Gastrocnemius medialis (tissue), 4 donors: ENCODE data around the gene KIF1A. TPM values are rescaled to one million over a fixed set of nuclear protein-coding genes. Genes with fewer than 3 reads are reported as not detected.

Source experiments
- ATAC-seq, 2 donors: fragments of 150-250 bp; one replicate each; pipeline ENCODE4 v1.9.1; 2016
- DNase-seq, 2 donors: peaks; one replicate each; pipeline ENCODE4 v3.0.0-alpha.2; 2019
- H3K27ac ChIP-seq, 4 donors: fragments of 200-600 bp; sonication (generic); 1 replicate in 1 of 4; 2 replicates in 3 of 4; pipeline ENCODE4 v1.5.1; 2016 to 2018; ENCODE audit warnings: mild to moderate bottlenecking in 2 of 4, moderate library complexity in 1 of 4
- H3K27me3 ChIP-seq, 3 donors: fragments of 200-600 bp; sonication (generic) in 2 of 3; 1 replicate in 1 of 3; 2 replicates in 2 of 3; pipeline versions ENCODE4 v1.5.1 to v1.6.0; 2016 to 2019; ENCODE audit warnings: mild to moderate bottlenecking in 1 of 3, moderate library complexity in 1 of 3
- H3K36me3 ChIP-seq, 2 donors: fragments of 200-600 bp; sonication (generic) in 1 of 2; one replicate each; pipeline ENCODE4 v1.5.1; 2017 to 2018
- H3K4me1 ChIP-seq, 2 donors: fragments of 200-600 bp; sonication (generic) in 1 of 2; one replicate each; pipeline ENCODE4 v1.5.1; 2016 to 2017; ENCODE audit warnings: mild to moderate bottlenecking in 2 of 2
- H3K4me3 ChIP-seq, 4 donors: fragments of 200-600 bp; sonication (generic) in 3 of 4; 1 replicate in 1 of 4; 2 replicates in 3 of 4; pipeline ENCODE4 v1.5.1; 2016 to 2019; ENCODE audit warnings: mild to moderate bottlenecking in 2 of 4
- H3K9me3 ChIP-seq, 3 donors: fragments of 200-600 bp; sonication (generic) in 2 of 3; 1 replicate in 1 of 3; 2 replicates in 2 of 3; pipeline ENCODE4 v1.5.1; 2016 to 2019
- CTCF ChIP-seq, 5 experiments: fragments of 450-650 bp in 3 of 5; fragments of 200-600 bp in 2 of 5; sonication (generic) in 2 of 5; IDR thresholded peaks in 4 of 5; conservative IDR thresholded peaks in 1 of 5; 1 replicate in 4 of 5; 2 replicates in 1 of 5; pipeline ENCODE4 v1.5.1; 2016 to 2019; ENCODE audit warnings: antibody characterized with exemption in 5 of 5, mild to moderate bottlenecking in 3 of 5, moderate library complexity in 3 of 5
- POLR2A ChIP-seq, 2 donors: fragments of 450-650 bp; IDR thresholded peaks; one replicate each; pipeline ENCODE4 v1.6.1; 2017; ENCODE audit warnings: antibody characterized with exemption in 2 of 2, mild to moderate bottlenecking in 2 of 2, moderate library complexity in 2 of 2
- in situ Hi-C, 4 donors: fragments of 200-750 bp; cut with MboI; loops; one replicate each; pipeline versions ENCODE4 v1.15.0 to v1.8.0; 2017; ENCODE audit warnings: low sequenced_read_pairs in 4 of 4
- intact Hi-C: fragments of 100-400 bp; cut with DNase I; formaldehyde crosslinking; loops from one replicate; pipeline ENCODE4 v1.15.1; 2023; ENCODE audit warnings: low total_unique reads
- total RNA-seq, 4 donors: library from RNA; depleted of rRNA; stranded (reverse); fragments of >200 nt; gene quantifications; one replicate each; pipeline versions ENCODE4 v1.1.0 to v1.2.3, GENCODE V29; 2016

KIF1A gene
- total RNA-seq, 4 donors from 2014 or later, result 0.05 to 0.33 (median 0.09) TPM; not detected in 1

GRCh38 chr2:240713928-240714746, 105.9 kb downstream of the KIF1A start:
- H3K4me1 ChIP-seq, result no peaks in the 10 kb centered on the region
- no peak for DNase-seq
- in situ Hi-C loops (loop anchor here in 3 of 4 donors (25.0 kb wide), 1 partner anchor 202 kb away; no protein-coding TSS in a partner anchor), intact Hi-C loops (no loop called here)
- TF ChIP-seq POLR2A (IDR thresholded peaks at IDR 0.05), result no peak
- TF ChIP-seq CTCF (IDR thresholded peaks at IDR 0.05 in 4 of 5, conservative IDR thresholded peaks at IDR 0.05 in 1 of 5), result no peak
- peaks cover 0 to 9% (median 0%) of the 10 kb centered on the region in 3 donors for H3K27me3 ChIP-seq
- no peak overlapping the region for H3K27ac ChIP-seq
- H3K36me3 ChIP-seq, result no peaks in the 10 kb centered on the region
- no peak for ATAC-seq
- no peak overlapping the region for H3K4me3 ChIP-seq
- H3K9me3 ChIP-seq, result no peaks in the 10 kb centered on the region

DNA sequence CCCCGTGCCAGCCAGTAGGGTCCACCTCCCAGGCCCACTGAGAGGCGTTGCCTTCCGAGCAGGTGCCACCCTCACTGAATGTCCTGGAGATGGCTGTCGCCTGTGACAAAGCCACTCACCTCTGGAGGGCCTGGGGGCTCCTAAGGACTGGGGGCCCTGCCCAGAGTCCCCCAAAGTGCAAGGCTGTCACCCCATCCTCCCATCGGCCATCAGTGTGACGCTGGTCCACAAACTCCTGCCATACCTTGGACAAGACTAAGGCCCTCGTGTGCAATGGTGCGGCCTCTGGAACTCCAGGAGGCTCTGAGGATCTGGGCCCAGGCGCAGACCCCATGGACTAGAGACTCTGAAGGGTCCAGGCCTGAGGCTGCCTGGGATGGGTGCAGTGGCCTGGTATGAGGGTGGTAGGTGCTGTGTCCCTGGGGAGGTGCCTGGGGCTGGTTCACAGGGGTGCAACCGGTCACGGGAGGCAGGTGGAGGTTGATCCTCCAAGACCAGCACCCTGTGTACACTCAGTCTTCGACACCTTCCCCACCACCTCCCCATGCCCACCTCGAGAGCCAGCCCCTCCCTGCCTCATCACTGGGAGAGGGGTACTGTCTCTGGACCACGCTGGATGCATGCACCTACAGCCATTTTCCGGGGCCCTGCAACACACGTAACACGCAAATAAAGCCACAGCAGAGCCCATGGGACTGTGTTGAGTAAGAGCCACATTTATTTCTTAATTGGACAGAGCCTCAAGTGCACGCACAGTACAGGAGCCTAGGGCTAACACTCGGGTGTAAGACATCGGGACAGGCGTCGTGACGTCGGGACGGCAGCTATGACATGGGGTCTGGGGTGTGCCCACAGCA, 106.7 kb downstream of the KIF1A start:
- Histone ChIP-seq H3K9me3 (no peaks in the 10 kb centered on the region), H3K36me3 (no peaks in the 10 kb centered on the region), H3K4me1 (no peaks in the 10 kb centered on the region), H3K27me3 (peaks cover 0 to 10% (median 0%) of the 10 kb centered on the region in 3 donors), H3K27ac (no peak overlapping the region), H3K4me3 (no peak overlapping the region)
- TF ChIP-seq CTCF (IDR thresholded peaks at IDR 0.05 in 4 of 5, conservative IDR thresholded peaks at IDR 0.05 in 1 of 5), result no peak
- no peak for TF ChIP-seq POLR2A (IDR thresholded peaks at IDR 0.05)
- no peak for DNase-seq
- in situ Hi-C loops (loop anchor here in 3 of 4 donors (25.0 kb wide), 1 partner anchor 201 kb away; no protein-coding TSS in a partner anchor), intact Hi-C loops (no loop called here)
- no peak for ATAC-seq

DNA sequence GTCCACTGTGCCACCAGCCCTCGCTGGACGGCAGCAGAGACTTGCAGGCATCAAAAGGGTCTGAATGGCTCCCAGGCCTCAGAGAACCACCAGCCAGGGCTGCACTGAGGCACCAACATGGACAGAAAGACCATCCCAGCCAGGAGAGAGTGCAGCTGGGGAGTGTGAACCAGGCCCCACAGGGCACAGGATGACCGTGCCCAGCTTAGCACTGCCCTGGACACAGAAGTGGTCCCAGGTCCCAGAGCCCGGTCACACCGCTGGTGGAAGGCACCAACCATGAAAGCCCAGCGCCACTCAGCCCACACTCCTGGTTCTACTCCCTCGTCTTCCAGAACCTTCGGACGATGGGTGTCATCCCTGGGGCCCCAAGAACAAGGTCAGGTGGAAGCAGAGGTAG, 107.9 kb downstream of the KIF1A start:
- ATAC-seq (no peak), DNase-seq (no peak)
- Histone ChIP-seq H3K4me1 (no peaks in the 10 kb centered on the region), H3K27ac (no peak overlapping the region), H3K36me3 (no peaks in the 10 kb centered on the region), H3K9me3 (no peaks in the 10 kb centered on the region), H3K4me3 (no peak overlapping the region), H3K27me3 (peaks cover 2 to 20% (median 7%) of the 10 kb centered on the region in 3 donors)
- in situ Hi-C loops (loop anchor here in 3 of 4 donors (25.0 kb wide), 1 partner anchor 200 kb away; no protein-coding TSS in a partner anchor), intact Hi-C loops (no loop called here)
- TF ChIP-seq CTCF (IDR thresholded peaks at IDR 0.05 in 4 of 5, conservative IDR thresholded peaks at IDR 0.05 in 1 of 5), result no peak
- no peak for TF ChIP-seq POLR2A (IDR thresholded peaks at IDR 0.05)

- Histone ChIP-seq H3K4me1 (no peaks in the 10 kb centered on the region), H3K27me3 (peaks cover 2 to 22% (median 8%) of the 10 kb centered on the region in 3 donors), H3K4me3 (no peak overlapping the region), H3K36me3 (no peaks in the 10 kb centered on the region), H3K27ac (no peak overlapping the region), H3K9me3 (no peaks in the 10 kb centered on the region)
- ATAC-seq (no peak), DNase-seq (no peak)
- intact Hi-C loops, result no loop called here
- TF ChIP-seq CTCF (IDR thresholded peaks at IDR 0.05 in 4 of 5, conservative IDR thresholded peaks at IDR 0.05 in 1 of 5), result no peak
- TF ChIP-seq POLR2A (IDR thresholded peaks at IDR 0.05), result no peak
- in situ Hi-C loops, result loop anchor here in 3 of 4 donors (25.0 kb wide), 1 partner anchor 199 kb away; no protein-coding TSS in a partner anchor
These were observed 108.3 kb downstream of the KIF1A start for GRCh38 chr2:240711701-240712100.
